K562 (cell line): ENCODE results near the gene NEMF. TPM values are rescaled to one million over a fixed set of nuclear protein-coding genes. Genes with fewer than 3 reads are reported as not detected.
A peak's percentile ranks its signal among the peaks of the same experiment; 100 is the strongest.

Experiments used
- ELF2 ChIP-seq: fragments of 250-450 bp; sonication (Bioruptor Pico); IDR thresholded peaks from 2 replicates; pipeline ENCODE4 v1.5.0; 2021; ENCODE audit warnings: mild to moderate bottlenecking
- HCFC1 ChIP-seq: IDR thresholded peaks from 2 replicates; pipeline ENCODE4 v1.6.1; 2012; ENCODE audit warnings: low read depth, low read length, improper control_type of control experiment
- MAFK ChIP-seq: IDR thresholded peaks from 2 replicates; pipeline ENCODE4 v1.6.1; 2011; ENCODE audit warnings: low read length, improper control_type of control experiment
- MEIS2 ChIP-seq: fragments of 450-650 bp; IDR thresholded peaks from 2 replicates; pipeline ENCODE4 v1.6.1; 2014; ENCODE audit warnings: mild to moderate bottlenecking; ENCODE audit not compliant: partially characterized antibody
- NELFE ChIP-seq: IDR thresholded peaks from 2 replicates; pipeline ENCODE4 v1.6.1; 2011; ENCODE audit warnings: mild to moderate bottlenecking; ENCODE audit not compliant: insufficient read depth, insufficient read length
- NFIX ChIP-seq: fragments of 250-450 bp; sonication (Bioruptor Pico); IDR thresholded peaks from 2 replicates; pipeline ENCODE4 v1.4.0; 2020; ENCODE audit warnings: low read depth, mild to moderate bottlenecking, moderate library complexity
- RBM17 ChIP-seq: fragments of 200-400 bp; formaldehyde crosslinking; IDR thresholded peaks from 2 replicates; pipeline ENCODE4 v1.6.1; 2017; ENCODE audit warnings: low read depth, mild to moderate bottlenecking, low read length, borderline replicate concordance
- RCOR1 ChIP-seq, 2 experiments: IDR thresholded peaks; 2 replicates each; pipeline ENCODE4 v1.6.1; 2012; ENCODE audit warnings: low read depth in 2 of 2, low read length in 2 of 2, borderline replicate concordance in 1 of 2, improper control_type of control experiment in 1 of 2
- SAFB ChIP-seq: fragments of 200-400 bp; formaldehyde crosslinking; IDR thresholded peaks from 2 replicates; pipeline ENCODE4 v1.6.1; 2017; ENCODE audit warnings: low read depth, low read length, borderline replicate concordance
- TGIF2 ChIP-seq: sonication (generic); formaldehyde crosslinking; IDR thresholded peaks from 2 replicates; pipeline ENCODE4 v1.8.1; 2022; ENCODE audit warnings: mild to moderate bottlenecking, missing genetic modification reagents, moderate library complexity
- ZBED1 ChIP-seq: IDR thresholded peaks from 2 replicates; pipeline ENCODE4 v1.6.1; 2014
- ZBTB8A ChIP-seq: fragments of 450-650 bp; IDR thresholded peaks from 2 replicates; pipeline ENCODE4 v1.6.1; 2018; ENCODE audit warnings: mild to moderate bottlenecking, moderate library complexity; ENCODE audit not compliant: partially characterized antibody
- ZKSCAN8 ChIP-seq: fragments of 200-800 bp; sonication (Bioruptor generic); IDR thresholded peaks from 2 replicates; pipeline ENCODE4 v1.6.1; 2016; ENCODE audit warnings: missing genetic modification characterization, missing compliant biosample characterization
- ZNF280A ChIP-seq: fragments of 450-650 bp; IDR thresholded peaks from 2 replicates; pipeline ENCODE4 v1.6.1; 2018; ENCODE audit warnings: mild to moderate bottlenecking, low read depth; ENCODE audit not compliant: partially characterized antibody
- ZNF655 ChIP-seq: fragments of 250-450 bp; sonication (Bioruptor Pico); IDR thresholded peaks from 2 replicates; pipeline ENCODE4 v1.5.0; 2021
- ZNF695 ChIP-seq: fragments of 450-650 bp; formaldehyde crosslinking; IDR thresholded peaks from 2 replicates; pipeline ENCODE4 v1.4.0; 2020; ENCODE audit warnings: mild to moderate bottlenecking, moderate library complexity
- ZNF766 ChIP-seq: fragments of 200-800 bp; sonication (Bioruptor generic); conservative IDR thresholded peaks from 2 replicates; pipeline ENCODE4 v1.6.1; 2016; ENCODE audit warnings: missing genetic modification characterization, missing compliant biosample characterization
- ZNF79 ChIP-seq: fragments of 250-450 bp; sonication (Bioruptor Pico); IDR thresholded peaks from 2 replicates; pipeline ENCODE4 v1.4.0; 2020; ENCODE audit warnings: low read depth, mild to moderate bottlenecking, moderate library complexity
- polyA plus RNA-seq, 8 experiments: library from polyadenylated mRNA; depleted of rRNA in 4 of 8; stranded (reverse) in 5 of 8; unstranded in 3 of 8; fragments of >200 nt; fragmentation: Nextera tagmentation in 2 of 8; fragmentation: Illumina TruSeq in 1 of 8; extraction: Ambion mirVana in 2 of 8; extraction: Trizol in 1 of 8; gene quantifications; 2 replicates each; pipeline versions ENCODE4 v1.2.1 to v1.2.3, GENCODE V29; 2011 to 2014; ENCODE audit warnings: inconsistent platforms in 1 of 8, missing spikeins in 1 of 8
- total RNA-seq, 7 experiments: library from RNA; depleted of rRNA in 6 of 7; stranded (reverse); fragments of >200 nt in 6 of 7; fragmentation: Illumina TruSeq in 2 of 7; extraction: Trizol in 2 of 7; gene quantifications; 2 replicates each; pipeline versions ENCODE4 v1.2.1 to v1.2.3, GENCODE V29; 2011 to 2021; ENCODE audit warnings: low replicate concordance in 1 of 7
- TF ChIP-seq, protein P1 (sequence below): sonication (generic); formaldehyde crosslinking; IDR thresholded peaks from 2 replicates; pipeline ENCODE4 v1.8.0; 2022; ENCODE audit warnings: mild to moderate bottlenecking, missing genetic modification reagents, borderline replicate concordance
- TF ChIP-seq, protein P2 (sequence below), 2 experiments: fragments of 450-650 bp in 1 of 2; IDR thresholded peaks; 2 replicates each; pipeline ENCODE4 v1.6.1; 2011 to 2017; ENCODE audit warnings: low read depth in 2 of 2, antibody characterized with exemption in 1 of 2, borderline replicate concordance in 1 of 2, low read length in 1 of 2, mild to moderate bottlenecking in 1 of 2, mixed read lengths in 1 of 2; ENCODE audit not compliant: control insufficient read depth in 1 of 2

NEMF gene
- total and polyA plus RNA-seq, 9 of the 15 experiments (the other 6 are each of a cell fraction or from before 2014, with no cell fraction given) = 38.8 to 94.4 (median 61.0) TPM

DNA sequence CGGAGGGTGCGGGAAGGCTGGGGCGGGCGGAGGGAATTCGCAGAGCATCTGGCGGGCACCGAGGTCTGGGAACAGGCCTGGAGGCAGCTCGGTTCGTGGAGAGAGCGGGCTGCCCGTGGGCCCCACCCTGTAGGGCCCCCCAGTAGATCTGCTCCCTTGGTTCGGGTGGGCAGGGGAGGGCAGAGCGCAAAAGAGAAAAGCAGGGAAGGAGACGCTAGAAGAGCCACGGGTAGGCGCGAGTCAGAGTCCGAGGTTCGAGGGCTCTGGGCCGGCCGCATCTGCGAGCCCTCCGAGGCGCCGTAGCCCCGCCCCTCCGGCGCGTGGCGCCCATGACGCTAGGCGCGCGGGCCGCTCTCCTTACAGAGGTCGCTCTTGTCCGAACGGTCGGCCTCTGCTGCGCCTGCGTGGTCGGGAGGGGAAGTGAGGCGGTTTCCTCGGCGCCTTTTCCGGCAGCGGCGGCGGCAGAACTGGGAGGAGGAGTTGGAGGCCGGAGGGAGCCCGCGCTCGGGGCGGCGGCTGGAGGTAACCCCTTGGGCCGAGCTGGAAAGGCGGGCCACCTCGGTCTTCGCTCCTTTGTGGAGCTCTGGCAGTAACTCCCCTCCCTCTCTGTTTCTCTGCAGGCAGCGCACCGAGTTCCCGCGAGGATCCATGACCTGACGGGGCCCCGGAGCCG, 40.2 kb upstream of the NEMF start, which contains the start of gene ARF6 (continued):
- TF ChIP-seq, protein P1, sequence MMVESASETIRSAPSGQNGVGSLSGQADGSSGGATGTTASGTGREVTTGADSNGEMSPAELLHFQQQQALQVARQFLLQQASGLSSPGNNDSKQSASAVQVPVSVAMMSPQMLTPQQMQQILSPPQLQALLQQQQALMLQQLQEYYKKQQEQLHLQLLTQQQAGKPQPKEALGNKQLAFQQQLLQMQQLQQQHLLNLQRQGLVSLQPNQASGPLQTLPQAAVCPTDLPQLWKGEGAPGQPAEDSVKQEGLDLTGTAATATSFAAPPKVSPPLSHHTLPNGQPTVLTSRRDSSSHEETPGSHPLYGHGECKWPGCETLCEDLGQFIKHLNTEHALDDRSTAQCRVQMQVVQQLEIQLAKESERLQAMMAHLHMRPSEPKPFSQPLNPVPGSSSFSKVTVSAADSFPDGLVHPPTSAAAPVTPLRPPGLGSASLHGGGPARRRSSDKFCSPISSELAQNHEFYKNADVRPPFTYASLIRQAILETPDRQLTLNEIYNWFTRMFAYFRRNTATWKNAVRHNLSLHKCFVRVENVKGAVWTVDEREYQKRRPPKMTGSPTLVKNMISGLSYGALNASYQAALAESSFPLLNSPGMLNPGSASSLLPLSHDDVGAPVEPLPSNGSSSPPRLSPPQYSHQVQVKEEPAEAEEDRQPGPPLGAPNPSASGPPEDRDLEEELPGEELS (CRISPR knock-in tag) = no peak; the same call in 1 of the 2 replicates
- TF ChIP-seq NELFE = no peak
- TF ChIP-seq ZNF655 (CRISPR knock-in tag) = no peak
- TF ChIP-seq SAFB = 0 out of 2 replicates have a peak, but pooled peaks have one; percentile 8
- TF ChIP-seq RBM17 = no peak
- TF ChIP-seq MEIS2 = peak; percentile 37
- no peak for TF ChIP-seq ZBTB8A
- no peak for TF ChIP-seq ZKSCAN8 (CRISPR knock-in tag)
- no peak for TF ChIP-seq ZNF79 (CRISPR knock-in tag)
- no peak for TF ChIP-seq ELF2 (CRISPR knock-in tag)
- TF ChIP-seq, protein P2, sequence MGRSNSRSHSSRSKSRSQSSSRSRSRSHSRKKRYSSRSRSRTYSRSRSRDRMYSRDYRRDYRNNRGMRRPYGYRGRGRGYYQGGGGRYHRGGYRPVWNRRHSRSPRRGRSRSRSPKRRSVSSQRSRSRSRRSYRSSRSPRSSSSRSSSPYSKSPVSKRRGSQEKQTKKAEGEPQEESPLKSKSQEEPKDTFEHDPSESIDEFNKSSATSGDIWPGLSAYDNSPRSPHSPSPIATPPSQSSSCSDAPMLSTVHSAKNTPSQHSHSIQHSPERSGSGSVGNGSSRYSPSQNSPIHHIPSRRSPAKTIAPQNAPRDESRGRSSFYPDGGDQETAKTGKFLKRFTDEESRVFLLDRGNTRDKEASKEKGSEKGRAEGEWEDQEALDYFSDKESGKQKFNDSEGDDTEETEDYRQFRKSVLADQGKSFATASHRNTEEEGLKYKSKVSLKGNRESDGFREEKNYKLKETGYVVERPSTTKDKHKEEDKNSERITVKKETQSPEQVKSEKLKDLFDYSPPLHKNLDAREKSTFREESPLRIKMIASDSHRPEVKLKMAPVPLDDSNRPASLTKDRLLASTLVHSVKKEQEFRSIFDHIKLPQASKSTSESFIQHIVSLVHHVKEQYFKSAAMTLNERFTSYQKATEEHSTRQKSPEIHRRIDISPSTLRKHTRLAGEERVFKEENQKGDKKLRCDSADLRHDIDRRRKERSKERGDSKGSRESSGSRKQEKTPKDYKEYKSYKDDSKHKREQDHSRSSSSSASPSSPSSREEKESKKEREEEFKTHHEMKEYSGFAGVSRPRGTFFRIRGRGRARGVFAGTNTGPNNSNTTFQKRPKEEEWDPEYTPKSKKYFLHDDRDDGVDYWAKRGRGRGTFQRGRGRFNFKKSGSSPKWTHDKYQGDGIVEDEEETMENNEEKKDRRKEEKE (IDR thresholded peaks at IDR 0.05; ENCODE audit: borderline replicate concordance in 1 of 2, control insufficient read depth in 1 of 2, low read depth in 2 of 2, low read length in 1 of 2) = 0 out of 4 replicates have a peak, but pooled peaks of 1 of the 2 experiments have one; percentile 26
- no peak for TF ChIP-seq ZNF766 (CRISPR knock-in tag)
- TF ChIP-seq HCFC1 = peak; percentile 45
- no peak for TF ChIP-seq TGIF2 (CRISPR knock-in tag)
- TF ChIP-seq ZNF695 (CRISPR knock-in tag) = no peak
- no peak for TF ChIP-seq RCOR1 (IDR thresholded peaks at IDR 0.05; ENCODE audit: borderline replicate concordance in 1 of 2, low read depth in 2 of 2, low read length in 2 of 2)
- TF ChIP-seq NFIX (CRISPR knock-in tag) = no peak
- TF ChIP-seq ZBED1 = 0 out of 2 replicates have a peak, but pooled peaks have one; percentile 7
- no peak for TF ChIP-seq ZNF280A
- no peak for TF ChIP-seq MAFK
